Erythroblast (primary cell): ENCODE measurements around the gene SEMA3A.

ENCODE experiments used
- DNase-seq, 2 experiments: peaks; one replicate each; lab custom pipeline; 2025; lab: John Stamatoyannopoulos, UW
- GATA1 ChIP-seq: IDR thresholded peaks from 2 replicates; pipeline ENCODE4 v1.6.1; 2011; ENCODE audit warnings: low read depth, mild to moderate bottlenecking, control low read depth, low read length, moderate library complexity
- POLR2A ChIP-seq: IDR thresholded peaks from 2 replicates; pipeline ENCODE4 v1.6.1; 2011; ENCODE audit warnings: mild to moderate bottlenecking, low read length

Gene SEMA3A

GRCh38 chr7:83941300-83941699 lies 253.3 kb downstream of the SEMA3A start:
- no peak for DNase-seq
- TF ChIP-seq GATA1 = no peak
- TF ChIP-seq POLR2A = no peak

- DNase-seq = no peak
- TF ChIP-seq POLR2A (no peak), GATA1 (no peak)
Observed at GRCh38 chr7:83937930-83938329, 256.7 kb downstream of the SEMA3A start.

GRCh38 chr7:83936056-83936708 lies 258.4 kb downstream of the SEMA3A start:
- TF ChIP-seq GATA1 (no peak), POLR2A (no peak)
- peak; percentile 49 to 75 for DNase-seq

GRCh38 chr7:83934118-83934734 lies 260.4 kb downstream of the SEMA3A start:
- no peak for DNase-seq
- TF ChIP-seq GATA1 = no peak
- no peak for TF ChIP-seq POLR2A

GRCh38 chr7:83931968-83932367 lies 262.6 kb downstream of the SEMA3A start:
- TF ChIP-seq POLR2A = no peak
- TF ChIP-seq GATA1 = no peak

GRCh38 chr7:83930262-83930661 lies 264.3 kb downstream of the SEMA3A start:
- no peak for DNase-seq
- TF ChIP-seq POLR2A (no peak), GATA1 (no peak)

More at GRCh38 chr7:83931968-83932367, 262.6 kb downstream of the SEMA3A start:
- no peak for DNase-seq

- DNase-seq = no peak
- TF ChIP-seq POLR2A (no peak), GATA1 (no peak)
Observed at GRCh38 chr7:83925860-83926259, 268.7 kb downstream of the SEMA3A start.

- TF ChIP-seq GATA1 (no peak), POLR2A (no peak)
- no peak for DNase-seq
Observed at GRCh38 chr7:83921941-83922607, 272.5 kb downstream of the SEMA3A start.

GRCh38 chr7:83921271-83921940 lies 273.2 kb downstream of the SEMA3A start:
- TF ChIP-seq GATA1 = no peak
- no peak for TF ChIP-seq POLR2A
- DNase-seq = no peak

- DNase-seq = no peak
- no peak for TF ChIP-seq POLR2A
- no peak for TF ChIP-seq GATA1
Observed at GRCh38 chr7:83918142-83918541, 276.4 kb downstream of the SEMA3A start.

GRCh38 chr7:83913174-83913573 lies 281.4 kb downstream of the SEMA3A start:
- no peak for DNase-seq
- no peak for TF ChIP-seq POLR2A
- no peak for TF ChIP-seq GATA1

GRCh38 chr7:83908526-83908925 lies 286.1 kb downstream of the SEMA3A start:
- TF ChIP-seq GATA1 = no peak
- TF ChIP-seq POLR2A = no peak
- DNase-seq = no peak
